Esophagus squamous epithelium (tissue), 5 donors: ENCODE measurements around the gene ZNF638. TPM values are rescaled to one million over a fixed set of nuclear protein-coding genes. Genes with fewer than 3 reads are reported as not detected.

ENCODE experiments used
- DNase-seq: peaks from one replicate; lab custom pipeline; 2025; lab: John Stamatoyannopoulos, UW
- H3K27ac ChIP-seq, 4 donors: fragments of 200-600 bp; sonication (generic); one replicate each; pipeline ENCODE4 v1.5.1; 2016 to 2019; ENCODE audit warnings: mild to moderate bottlenecking in 1 of 4
- H3K27me3 ChIP-seq, 4 donors: fragments of 200-600 bp; sonication (generic); 1 replicate in 3 of 4; 2 replicates in 1 of 4; pipeline versions ENCODE4 v1.5.1 to v1.6.0; 2017 to 2021; ENCODE audit warnings: antibody characterized with exemption in 1 of 4
- H3K36me3 ChIP-seq, 3 donors: fragments of 200-600 bp; sonication (generic); one replicate each; pipeline ENCODE4 v1.5.1; 2016 to 2019
- H3K4me1 ChIP-seq, 3 donors: fragments of 200-600 bp; sonication (generic); one replicate each; pipeline ENCODE4 v1.5.1; 2017 to 2019
- H3K4me3 ChIP-seq, 4 donors: fragments of 200-600 bp; sonication (generic); 1 replicate in 3 of 4; 2 replicates in 1 of 4; pipeline ENCODE4 v1.5.1; 2016 to 2019; ENCODE audit warnings: mild to moderate bottlenecking in 2 of 4, moderate library complexity in 1 of 4
- H3K9me3 ChIP-seq, 3 donors: fragments of 200-600 bp; sonication (generic); one replicate each; pipeline ENCODE4 v1.5.1; 2016 to 2019
- CTCF ChIP-seq, 6 experiments: fragments of 450-650 bp in 4 of 6; fragments of 200-600 bp in 2 of 6; sonication (generic) in 2 of 6; IDR thresholded peaks; one replicate each; pipeline ENCODE4 v1.5.1; 2016 to 2019; ENCODE audit warnings: antibody characterized with exemption in 6 of 6, mild to moderate bottlenecking in 4 of 6, moderate library complexity in 4 of 6
- POLR2A ChIP-seq, 4 donors: fragments of 450-650 bp; IDR thresholded peaks; one replicate each; pipeline ENCODE4 v1.6.1; 2017; ENCODE audit warnings: antibody characterized with exemption in 4 of 4, mild to moderate bottlenecking in 4 of 4, moderate library complexity in 3 of 4
- WGBS, 2 donors: methylation state at CpG; one replicate each; pipeline ENCODE4 v1.1.5; 2018; 5-methylcytosine and 5-hydroxymethylcytosine counted together
- intact Hi-C: fragments of 100-400 bp; cut with DNase I; formaldehyde crosslinking; loops from one replicate; pipeline ENCODE4 v1.15.0; 2022
- total RNA-seq, 4 donors: library from RNA; depleted of rRNA; stranded (reverse); fragments of >200 nt; gene quantifications; one replicate each; pipeline ENCODE4 v1.1.0, GENCODE V29; 2016
- donor health status: DM: yes; HTN: yes; CAD: no.

Gene ZNF638
- total RNA-seq, 4 donors from 2014 or later = 67.3 to 133 (median 79.2) TPM

- 100% methylated on average over 2 of the region's 8 CpGs; no CpG with 5 or more reads in 1 of the 2 donors for WGBS, 2 donors
- DNase-seq = no peak
Observed at GRCh38 chr2:71462056-71462605, 130.5 kb downstream of the ZNF638 start.

GRCh38 chr2:71462641-71463341, 131.2 kb downstream of the ZNF638 start:
- intact Hi-C loops = no loop called here
- 60 to 97% methylated on average over 1 to 4 of the region's 5 CpGs for WGBS, 2 donors
- DNase-seq = no peak
- Histone ChIP-seq H3K9me3 (peaks cover 0 to 7% (median 0%) of the 10 kb centered on the region in 3 donors), H3K36me3 (no peaks in the 10 kb centered on the region), H3K27ac (no peak overlapping the region), H3K4me3 (no peak overlapping the region), H3K4me1 (peaks cover 13 to 44% (median 18%) of the 10 kb centered on the region in 3 donors), H3K27me3 (peaks cover 0 to 52% (median 5%) of the 10 kb centered on the region in 4 donors)
- no peak for TF ChIP-seq CTCF (IDR thresholded peaks at IDR 0.05)
- TF ChIP-seq POLR2A (IDR thresholded peaks at IDR 0.05) = no peak

More at GRCh38 chr2:71462056-71462605, 130.5 kb downstream of the ZNF638 start:
- Histone ChIP-seq H3K4me3 (no peak overlapping the region), H3K36me3 (no peaks in the 10 kb centered on the region), H3K27me3 (peaks cover 0 to 46% (median 5%) of the 10 kb centered on the region in 4 donors), H3K9me3 (peaks cover 0 to 7% (median 0%) of the 10 kb centered on the region in 3 donors), H3K27ac (no peak overlapping the region), H3K4me1 (peaks cover 11 to 44% (median 21%) of the 10 kb centered on the region in 3 donors)
- intact Hi-C loops = no loop called here
- no peak for TF ChIP-seq CTCF (IDR thresholded peaks at IDR 0.05)
- TF ChIP-seq POLR2A (IDR thresholded peaks at IDR 0.05) = no peak

- peaks cover 13 to 45% (median 18%) of the 10 kb centered on the region in 3 donors for H3K4me1 ChIP-seq
- WGBS, 2 donors = 69% methylated on average over 5 of the region's 7 CpGs; no CpG with 5 or more reads in 1 of the 2 donors
- no peak overlapping the region for H3K4me3 ChIP-seq
- intact Hi-C loops = no loop called here
- no peaks in the 10 kb centered on the region for H3K36me3 ChIP-seq
- TF ChIP-seq CTCF (IDR thresholded peaks at IDR 0.05) (no peak), POLR2A (IDR thresholded peaks at IDR 0.05) (no peak)
- H3K27ac ChIP-seq = no peak overlapping the region
- H3K27me3 ChIP-seq = peaks cover 0 to 57% (median 5%) of the 10 kb centered on the region in 4 donors
- H3K9me3 ChIP-seq = peaks cover 0 to 7% (median 0%) of the 10 kb centered on the region in 3 donors
- no peak for DNase-seq
Observed at GRCh38 chr2:71463342-71463654, 131.7 kb downstream of the ZNF638 start.

- intact Hi-C loops = no loop called here
- Histone ChIP-seq H3K36me3 (no peaks in the 10 kb centered on the region), H3K4me3 (no peak overlapping the region), H3K27ac (no peak overlapping the region), H3K9me3 (peaks cover 0 to 7% (median 0%) of the 10 kb centered on the region in 3 donors), H3K4me1 (peaks cover 13 to 48% (median 18%) of the 10 kb centered on the region in 3 donors), H3K27me3 (peaks cover 0 to 68% (median 5%) of the 10 kb centered on the region in 4 donors)
- 74 to 90% methylated on average over 5 to 6 of the region's 6 CpGs for WGBS, 2 donors
- no peak for DNase-seq
- TF ChIP-seq CTCF (IDR thresholded peaks at IDR 0.05) (no peak), POLR2A (IDR thresholded peaks at IDR 0.05) (no peak)
Observed at GRCh38 chr2:71464389-71464788, 132.8 kb downstream of the ZNF638 start.

- TF ChIP-seq POLR2A (IDR thresholded peaks at IDR 0.05) (no peak), CTCF (IDR thresholded peaks at IDR 0.05) (no peak)
- Histone ChIP-seq H3K36me3 (no peaks in the 10 kb centered on the region), H3K4me3 (no peak overlapping the region), H3K27me3 (peaks cover 0 to 71% (median 5%) of the 10 kb centered on the region in 4 donors), H3K4me1 (peaks cover 13 to 41% (median 18%) of the 10 kb centered on the region in 3 donors), H3K9me3 (peaks cover 0 to 7% (median 0%) of the 10 kb centered on the region in 3 donors), H3K27ac (no peak overlapping the region)
- DNase-seq = no peak
- whole genome bisulfite sequencing, 2 donors = 47 to 57% methylated on average over 11 of the region's 11 CpGs
- intact Hi-C loops = no loop called here
Observed at GRCh38 chr2:71465356-71465755, 133.8 kb downstream of the ZNF638 start.
